OCI-M2 (cell line): ENCODE results near the gene SLC35F3.
"Not testable (repeated sequence)": the region's sequence is repeated elsewhere in the genome, so short reads cannot be mapped to it uniquely, and the experiment has no call there.

Source experiments
- DNase-seq: peaks from one replicate; lab custom pipeline; 2025; ENCODE audit not compliant: unreplicated experiment; lab: John Stamatoyannopoulos, UW

The SLC35F3 gene

DNA sequence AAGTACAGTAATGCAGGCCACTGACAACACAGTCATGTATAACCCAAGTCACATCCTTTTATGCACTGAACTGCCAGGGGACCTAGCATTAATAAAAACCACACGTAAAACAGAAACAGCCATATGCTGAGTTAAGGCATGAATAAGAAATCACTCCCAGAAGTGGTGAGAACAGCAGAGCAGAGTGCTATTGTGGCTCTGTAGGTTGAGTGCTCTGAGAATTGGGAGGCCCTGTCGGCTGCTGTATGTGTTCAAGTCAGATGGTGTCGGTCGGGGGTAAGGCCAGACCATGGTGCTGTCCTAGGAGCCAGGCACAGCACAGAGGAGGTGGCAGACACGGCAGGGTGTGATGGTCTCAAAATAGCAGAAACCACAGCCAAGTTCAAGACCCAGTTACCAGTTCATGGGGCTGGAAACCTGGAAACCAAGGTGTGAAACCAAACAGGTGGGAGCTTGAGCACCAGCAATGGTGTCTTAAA, 342.2 kb downstream of the SLC35F3 start:
- no peak for DNase-seq

DNA sequence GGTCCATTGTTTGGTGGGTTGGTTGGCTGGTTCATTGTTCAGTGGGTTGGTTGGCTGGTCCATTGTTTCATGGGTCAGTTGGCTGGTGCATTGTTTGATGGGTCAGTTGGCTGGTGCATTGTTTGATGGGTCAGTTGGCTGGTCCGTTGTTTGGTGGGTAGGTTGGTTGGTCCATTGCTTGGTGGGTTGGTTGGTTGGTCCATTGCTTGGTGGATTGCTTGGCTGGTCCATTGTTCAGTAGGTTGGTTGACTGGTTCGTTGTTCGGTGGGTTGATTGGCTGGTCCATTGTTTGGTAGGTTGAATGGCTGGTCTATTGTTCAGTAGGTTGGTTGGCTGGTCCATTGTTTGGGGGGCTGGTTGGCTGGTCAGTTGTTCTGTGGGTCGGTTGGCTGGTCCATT, 343.3 kb downstream of the SLC35F3 start:
- DNase-seq = not testable (repeated sequence)

DNA sequence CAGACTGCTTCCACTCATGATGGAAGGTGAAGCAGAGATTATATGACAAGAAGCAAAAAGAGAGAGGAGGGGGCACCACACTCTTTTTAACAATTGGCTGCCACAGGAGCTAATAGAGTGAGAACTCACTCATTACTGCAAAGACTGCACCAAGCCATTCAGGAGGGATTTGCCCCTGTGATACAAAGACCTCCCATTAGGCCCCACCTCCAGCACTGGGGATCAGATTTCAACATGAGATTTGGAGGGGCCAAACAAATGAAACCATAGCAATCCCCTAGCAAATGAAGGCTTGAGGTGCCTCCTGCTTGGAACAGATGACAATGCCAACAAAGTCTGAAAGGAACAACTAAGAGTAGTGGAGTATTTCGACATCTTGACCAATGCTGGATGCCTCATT, 346.3 kb downstream of the SLC35F3 start:
- no peak for DNase-seq

DNA sequence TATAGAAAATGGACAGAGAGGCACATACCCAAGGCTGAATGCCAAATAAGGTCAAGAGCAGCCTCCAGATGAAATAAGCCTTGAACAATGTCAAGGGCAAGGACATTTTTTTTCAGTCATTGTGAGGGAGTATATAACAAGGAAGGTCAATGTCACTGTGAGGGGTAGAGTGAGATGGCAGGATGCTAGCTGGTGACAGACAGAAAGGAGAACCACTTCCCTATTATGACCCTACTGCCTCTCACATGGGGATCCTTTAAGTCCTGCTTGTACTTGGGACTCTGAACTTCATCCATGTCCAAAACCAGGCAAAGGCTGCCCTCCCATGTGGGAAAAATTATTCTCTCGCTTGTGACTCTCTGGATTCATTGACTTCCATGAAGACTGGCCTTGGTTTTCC, 349.3 kb downstream of the SLC35F3 start:
- DNase-seq = no peak

DNA sequence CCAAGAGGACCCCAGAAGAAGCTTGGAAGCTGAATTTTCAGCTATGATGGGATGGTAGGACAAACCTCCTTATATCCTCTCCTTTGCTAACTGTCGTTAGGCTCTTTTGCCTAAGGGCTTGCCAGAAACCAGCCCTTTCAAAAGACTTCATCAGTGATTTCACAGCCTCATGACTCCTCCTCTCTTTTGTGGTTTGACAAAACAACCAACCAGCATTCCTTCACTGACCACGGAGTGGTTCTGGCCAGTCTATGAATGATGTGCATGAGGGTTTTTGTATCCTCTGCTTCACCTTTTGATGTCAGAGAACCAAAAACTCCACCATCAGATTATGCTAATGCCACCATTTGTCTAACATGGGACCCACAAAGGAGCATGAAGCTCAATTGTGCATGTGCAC, 351.9 kb downstream of the SLC35F3 start:
- no peak for DNase-seq

DNA sequence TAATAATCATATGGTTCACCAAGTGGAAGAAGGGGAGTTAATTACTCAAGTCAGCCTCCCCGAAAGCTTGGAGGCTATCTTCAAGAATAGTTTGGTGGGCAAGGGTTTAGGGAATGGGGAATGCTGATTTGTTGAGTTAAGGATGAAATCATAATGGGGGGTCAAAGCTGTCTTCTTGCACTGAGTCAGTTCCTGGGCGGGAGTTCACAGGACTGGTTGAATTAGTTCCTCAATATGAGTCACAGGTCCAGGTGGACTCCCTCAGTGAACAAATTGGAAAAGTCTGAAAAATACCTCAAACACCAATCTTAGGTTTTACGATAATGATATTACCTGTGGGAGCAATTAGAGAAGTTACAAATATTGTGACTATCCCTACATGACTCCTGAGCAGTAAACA, 353.6 kb downstream of the SLC35F3 start:
- no peak for DNase-seq

DNA sequence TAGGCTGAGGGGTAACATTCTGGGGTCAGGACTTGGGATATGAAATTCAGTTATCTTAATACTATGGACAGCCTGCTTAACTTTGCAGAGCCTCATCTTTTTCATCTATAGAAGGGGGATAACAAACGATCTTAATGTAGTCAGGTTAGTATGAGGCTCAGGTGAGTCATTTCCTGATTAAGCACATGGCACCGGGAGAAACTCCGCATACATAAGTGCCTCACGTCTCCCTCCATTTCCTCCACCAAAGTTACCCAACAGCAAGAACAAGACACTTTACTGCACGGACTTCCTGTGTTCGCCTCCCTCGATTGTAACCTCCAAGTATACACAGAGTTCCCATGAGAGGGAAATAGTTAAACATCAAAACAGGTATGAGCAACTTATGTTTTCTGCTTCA, 356.1 kb downstream of the SLC35F3 start:
- DNase-seq = no peak

DNA sequence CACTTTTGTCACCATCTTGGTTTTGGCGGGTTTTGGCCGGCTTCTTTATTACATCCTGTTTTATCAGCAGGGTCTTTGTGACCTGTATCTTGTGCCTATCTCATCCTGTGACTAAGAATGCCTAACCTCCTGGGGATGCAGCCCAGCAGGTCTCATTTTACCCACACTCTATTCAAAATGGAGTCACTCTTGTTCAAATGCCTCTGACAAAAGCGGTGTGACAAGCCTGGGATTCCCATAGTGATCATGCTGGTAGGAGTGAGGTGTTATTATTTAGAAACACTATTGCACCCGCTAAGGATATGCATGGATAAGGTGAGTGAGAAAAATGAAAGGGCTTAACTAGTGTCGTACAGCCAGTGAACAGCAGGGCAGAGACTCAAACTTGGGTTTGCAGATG, 357.1 kb downstream of the SLC35F3 start:
- DNase-seq = no peak

DNA sequence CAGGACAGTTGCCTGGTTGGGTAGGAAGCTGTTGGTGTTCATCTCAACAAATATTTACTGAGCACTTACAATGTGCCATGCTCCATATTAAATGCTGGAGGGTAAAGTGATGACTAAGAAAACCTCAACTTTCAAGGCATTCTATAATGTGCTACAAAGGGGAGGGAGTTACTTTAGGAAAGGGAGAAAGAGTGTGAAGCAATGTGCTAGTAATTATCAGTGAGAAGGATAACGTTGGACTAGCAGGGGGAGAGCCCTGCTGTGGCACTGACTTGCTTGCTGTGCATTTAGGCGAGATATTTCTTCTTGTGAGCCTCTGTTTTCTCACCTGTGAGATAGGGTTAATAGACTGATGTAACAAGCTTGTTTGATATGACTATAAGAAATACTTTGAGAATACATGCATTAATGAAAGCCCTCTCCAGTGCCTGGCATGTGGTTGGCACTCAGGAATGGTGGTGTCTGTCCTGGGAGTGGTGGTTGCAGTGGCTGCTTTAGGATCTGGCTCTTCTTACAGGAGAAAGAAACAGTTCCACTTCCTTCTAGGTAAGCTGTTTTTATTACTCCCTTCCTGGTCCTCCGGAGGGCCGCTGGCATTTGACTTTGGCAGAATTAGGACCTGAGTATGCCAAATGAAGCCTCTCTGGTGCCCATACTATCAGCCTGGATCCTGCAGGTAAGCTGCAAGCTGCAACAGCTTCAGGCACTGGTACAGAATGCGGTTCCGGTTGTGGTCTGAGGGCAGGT, 357.7 kb downstream of the SLC35F3 start:
- DNase-seq = no peak

DNA sequence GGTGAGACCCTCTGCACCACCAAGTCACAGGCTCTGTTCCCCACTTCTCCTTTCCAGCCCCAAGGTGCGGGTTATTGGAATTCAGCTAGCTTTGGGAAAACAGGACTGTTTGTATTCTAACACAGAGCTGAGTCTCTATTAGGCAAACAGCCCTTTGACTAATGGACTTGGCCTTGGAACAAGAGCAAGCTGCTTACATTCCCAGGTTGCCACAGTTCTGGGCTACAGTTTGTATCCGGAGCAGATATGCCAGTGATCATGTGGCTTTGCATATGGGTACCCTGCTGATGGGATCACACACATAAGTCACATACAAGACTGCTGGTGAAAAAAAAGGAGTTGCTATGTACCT, 358.3 kb downstream of the SLC35F3 start:
- no peak for DNase-seq

DNA sequence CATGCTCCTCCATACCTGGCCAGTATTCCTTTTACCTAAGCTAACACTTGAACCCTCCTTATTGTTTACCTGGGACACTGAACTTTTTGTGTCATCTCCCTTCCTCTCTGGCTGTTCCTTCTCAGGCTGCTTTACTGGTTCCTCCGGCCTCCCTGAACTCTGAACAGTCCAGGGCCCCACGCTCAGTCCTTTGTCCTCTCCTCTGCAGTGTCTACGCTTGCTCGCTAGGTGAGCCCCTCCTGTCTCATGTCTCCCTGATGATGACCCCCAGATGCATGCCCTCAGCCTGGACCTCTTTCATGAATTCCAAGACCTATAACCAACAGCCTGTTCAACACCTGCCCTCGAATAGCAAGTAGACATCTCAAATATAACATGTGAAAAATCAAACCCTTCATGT, 360.4 kb downstream of the SLC35F3 start:
- DNase-seq = no peak

DNA sequence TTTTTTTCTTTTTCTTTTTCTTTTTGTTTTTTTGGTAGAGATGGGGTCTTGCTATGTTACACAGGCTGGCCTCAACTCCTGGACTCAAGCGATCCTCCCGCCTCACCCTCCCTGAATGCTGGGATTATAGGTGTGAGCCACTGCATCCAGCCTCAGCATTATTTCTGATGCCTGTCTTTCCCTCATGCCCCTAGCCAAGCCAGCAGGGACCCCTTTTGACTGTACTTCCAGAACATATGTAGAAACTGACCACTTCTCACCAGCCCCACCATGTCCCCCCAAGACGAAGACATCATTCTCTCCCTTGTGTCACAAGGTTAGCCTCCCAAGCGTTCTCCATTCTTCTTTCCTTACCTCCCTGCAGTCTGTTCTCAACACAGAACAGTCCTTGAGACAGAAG, 360.8 kb downstream of the SLC35F3 start:
- DNase-seq = no peak

DNA sequence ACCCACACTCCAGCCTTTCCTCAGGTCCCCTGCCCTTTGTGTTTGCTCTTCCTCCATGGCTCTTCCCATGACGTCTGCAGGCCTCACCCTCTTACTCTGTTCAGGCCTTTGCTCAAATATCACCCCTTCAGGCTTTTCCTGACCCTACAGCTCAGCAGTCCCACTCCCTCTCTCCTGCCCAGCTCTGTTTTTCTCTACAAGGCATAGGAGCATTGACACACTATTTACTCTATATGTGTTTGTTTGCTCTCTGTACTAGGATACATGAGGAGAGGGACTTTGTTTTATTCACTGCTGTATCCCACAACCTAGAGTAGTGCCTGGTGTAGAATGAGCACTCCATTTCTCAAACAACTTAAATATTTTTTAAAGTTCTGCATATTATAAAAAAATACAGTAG, 361.4 kb downstream of the SLC35F3 start:
- no peak for DNase-seq

DNA sequence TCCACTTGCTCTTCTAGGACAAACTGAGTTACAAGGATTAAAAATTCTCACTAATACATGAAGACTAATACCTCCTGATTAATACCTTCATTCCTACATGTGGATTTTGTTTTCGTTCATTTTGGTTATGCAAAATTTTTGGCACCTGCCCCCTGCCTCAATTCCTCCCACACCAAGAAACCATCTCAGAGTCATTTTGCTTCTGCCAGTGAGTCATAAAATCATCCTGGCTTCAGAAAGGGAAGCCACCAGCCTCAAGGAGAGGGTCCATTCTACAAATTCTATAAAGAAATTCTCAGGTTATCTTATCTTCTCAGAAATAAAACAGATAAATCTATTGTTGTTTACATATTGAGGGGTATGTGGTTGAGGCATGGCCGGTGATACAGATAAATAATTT, 365.6 kb downstream of the SLC35F3 start:
- DNase-seq = no peak

DNA sequence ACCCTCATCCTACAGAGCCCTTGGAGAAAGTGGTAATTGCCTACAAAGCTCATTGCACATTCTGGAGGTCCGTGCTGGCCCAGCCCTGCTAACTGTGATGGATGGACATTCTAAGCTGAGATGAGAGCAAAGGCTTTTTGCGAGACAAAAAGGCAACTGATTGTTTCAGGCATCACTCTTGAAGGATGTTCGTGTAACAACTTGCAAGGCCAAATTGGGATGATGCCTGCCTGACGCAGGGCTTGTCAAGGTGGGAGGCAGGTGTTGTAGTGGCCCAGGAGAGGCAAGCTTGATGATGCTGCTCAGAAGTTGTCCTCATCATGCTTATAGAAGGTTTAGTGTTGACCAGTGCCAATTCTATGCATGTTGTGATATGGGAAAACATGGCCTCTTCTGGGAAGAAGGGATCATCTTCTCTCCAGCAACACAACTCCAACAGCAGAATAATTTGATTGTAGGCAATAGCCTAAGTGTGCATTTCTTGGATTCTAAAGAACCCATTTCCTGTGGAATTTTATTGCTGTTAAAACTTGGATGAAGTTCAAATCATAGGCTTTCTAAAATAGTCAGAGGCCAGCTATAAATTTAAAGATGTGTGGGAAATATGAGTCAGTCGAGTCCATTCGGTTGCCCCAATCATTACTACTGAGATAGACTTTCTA, 366.2 kb downstream of the SLC35F3 start:
- no peak for DNase-seq

DNA sequence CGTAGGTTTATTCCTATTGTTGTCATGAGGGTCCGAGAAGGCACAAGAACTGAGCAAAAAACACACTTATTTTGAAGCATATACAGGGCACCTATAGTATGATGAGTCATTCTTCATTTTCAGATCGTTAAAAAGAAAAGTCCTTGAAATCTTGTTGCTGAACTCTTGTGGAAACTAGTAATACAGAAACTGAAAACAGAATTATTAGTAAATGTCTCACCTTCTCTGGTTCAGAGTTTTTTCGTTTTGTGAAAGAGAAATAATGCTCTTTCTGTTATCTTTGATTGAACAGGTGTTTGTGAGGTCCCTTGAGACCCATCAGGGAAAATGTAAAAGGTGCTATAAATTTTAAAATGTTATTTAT, 366.7 kb downstream of the SLC35F3 start:
- no peak for DNase-seq

DNA sequence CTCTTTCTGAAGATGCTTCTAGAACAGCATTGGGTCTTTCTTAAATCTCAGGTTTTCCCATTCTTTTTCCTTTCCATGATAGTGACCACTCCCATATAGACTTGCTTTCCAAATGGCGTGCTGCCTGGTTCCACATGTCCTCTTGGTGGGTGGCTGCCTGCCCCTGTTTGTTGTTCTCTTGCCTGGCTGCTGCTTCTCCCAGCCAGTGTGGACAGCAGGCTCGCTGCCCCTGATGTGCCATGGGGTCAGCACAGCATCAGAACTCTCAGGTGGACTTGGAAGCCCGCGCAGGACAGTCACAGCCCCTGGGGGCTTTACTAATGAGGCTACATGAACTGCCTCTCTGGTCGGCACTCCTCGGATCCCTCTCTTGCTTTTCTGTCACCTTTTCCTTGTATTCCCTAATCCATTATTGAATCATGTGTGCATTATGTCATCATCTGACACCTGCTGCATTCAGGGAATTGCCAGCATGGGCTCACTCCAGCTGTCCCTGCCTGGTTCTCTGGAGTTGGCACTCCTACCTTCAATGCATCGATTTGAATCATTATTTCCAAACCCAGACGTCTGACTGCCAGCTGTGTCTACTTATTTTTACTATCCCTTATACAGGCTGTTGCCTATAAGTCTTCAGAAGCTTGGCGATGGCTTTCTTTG, 368.3 kb downstream of the SLC35F3 start:
- no peak for DNase-seq

DNA sequence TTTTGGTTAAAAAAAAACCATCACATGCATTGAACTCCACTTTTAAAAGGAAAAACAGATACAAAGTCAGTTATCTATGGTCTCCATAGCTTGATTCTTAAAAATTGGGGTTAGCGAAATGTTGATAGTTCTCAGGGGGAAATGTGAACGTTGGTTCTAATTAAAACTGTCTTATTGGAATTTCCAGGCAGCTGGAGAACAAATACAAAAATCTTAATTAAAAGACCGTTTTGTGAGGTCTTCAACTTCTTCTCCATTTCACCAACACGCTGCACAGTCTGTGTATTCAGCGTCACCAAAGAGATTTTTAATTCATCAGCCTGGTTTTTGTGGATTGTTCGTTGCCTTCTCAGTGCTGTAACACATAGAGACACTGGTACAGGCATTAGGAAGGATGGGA, 369.5 kb downstream of the SLC35F3 start:
- DNase-seq = no peak

DNA sequence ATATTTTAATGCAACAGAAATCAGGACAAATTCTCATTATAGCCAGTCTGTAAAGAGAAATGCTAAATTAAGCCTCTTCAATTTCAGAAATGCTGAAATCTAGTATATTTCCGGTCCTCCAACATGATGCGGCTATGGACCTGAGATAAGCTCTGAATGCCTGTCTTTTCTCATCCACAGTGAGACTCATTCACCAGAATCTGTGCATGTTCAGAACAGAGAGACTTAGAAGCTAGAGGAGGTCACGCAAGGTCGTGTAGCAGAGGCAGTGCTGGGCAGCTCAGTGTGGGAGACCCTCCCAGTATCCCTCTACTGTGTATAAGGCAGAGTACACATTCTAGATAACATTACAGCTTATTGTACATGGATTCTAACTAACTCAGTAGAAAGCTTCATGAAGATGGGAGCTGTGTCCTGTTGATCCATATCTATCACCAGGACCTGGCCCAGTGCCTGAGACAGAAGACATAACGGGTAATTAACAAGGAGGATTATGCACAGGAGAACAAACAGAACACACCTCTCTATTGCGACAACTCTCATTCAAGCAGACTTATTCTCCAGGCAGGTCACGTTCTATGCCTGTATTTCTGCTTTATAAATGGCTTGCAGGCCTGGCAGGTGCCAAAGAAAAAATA, 371.8 kb downstream of the SLC35F3 start:
- no peak for DNase-seq

DNA sequence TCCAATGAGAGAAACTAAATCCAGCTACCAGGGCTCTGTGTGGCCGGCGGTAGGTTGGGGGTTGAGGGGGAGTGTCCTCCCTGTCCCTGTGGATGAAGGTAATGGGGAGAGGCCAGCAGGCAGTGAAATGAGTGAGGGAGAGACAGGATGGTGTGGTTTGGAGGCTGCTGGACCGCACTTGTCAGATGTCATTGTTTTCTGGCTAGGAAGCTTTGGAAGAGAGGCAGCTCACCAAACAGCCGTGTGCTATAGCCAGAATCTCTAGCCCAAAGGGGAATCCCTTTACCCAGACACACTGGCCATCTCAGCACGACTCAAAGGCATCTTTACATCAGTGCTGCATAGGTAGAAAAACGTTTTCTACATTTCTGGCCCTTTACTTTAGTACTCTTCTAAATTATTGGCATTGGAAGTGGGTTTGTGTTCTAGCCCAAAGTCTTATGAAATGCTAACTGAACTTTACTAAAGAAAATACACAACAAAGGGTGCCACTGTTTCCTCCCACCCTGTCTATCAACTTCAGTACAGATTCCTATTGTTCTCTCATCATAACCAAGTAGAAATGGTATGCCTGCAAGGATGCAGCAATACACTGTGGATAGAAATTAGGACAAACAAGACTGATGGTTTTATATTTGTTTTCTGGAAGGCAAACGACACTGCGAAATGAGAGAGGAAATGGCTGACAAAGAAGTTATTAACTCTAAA, 372.8 kb downstream of the SLC35F3 start:
- no peak for DNase-seq

DNA sequence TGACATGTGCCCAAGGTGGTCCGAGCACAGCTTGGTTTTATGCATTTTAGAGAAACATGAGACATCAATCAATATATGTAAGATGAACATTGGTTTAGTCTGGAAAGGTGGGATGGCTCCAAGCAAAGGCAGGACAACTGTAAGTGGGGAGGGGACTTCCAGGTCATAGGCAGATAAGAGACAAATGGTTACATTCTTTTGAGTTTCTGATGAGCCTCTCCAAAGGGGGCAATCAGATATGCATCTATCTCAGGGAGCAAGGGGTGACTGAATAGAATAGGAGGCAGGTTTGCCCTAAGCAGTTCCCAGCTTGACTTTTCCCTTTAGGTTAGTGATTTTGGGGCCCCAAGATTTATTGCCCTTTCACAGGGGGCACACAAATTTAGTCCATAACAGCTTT, 374.5 kb downstream of the SLC35F3 start:
- no peak for DNase-seq
